Stomach smooth muscle (tissue), 2 donors: ENCODE results near the gene TRIM39.
"Not testable (repeated sequence)": the region's sequence is repeated elsewhere in the genome, so short reads cannot be mapped to it uniquely, and the experiment has no call there.

Source experiments
- H3K27ac ChIP-seq: one replicate; pipeline ENCODE4 v1.7.0; 2013; ENCODE audit warnings: mild to moderate bottlenecking, low read length, inconsistent platforms
- H3K27me3 ChIP-seq, 2 donors: one replicate each; pipeline ENCODE4 v1.7.0; 2013; ENCODE audit warnings: low read length in 2 of 2; ENCODE audit not compliant: insufficient read depth in 2 of 2, control insufficient read depth in 1 of 2
- H3K36me3 ChIP-seq, 2 donors: one replicate each; pipeline ENCODE4 v1.7.0; 2013; ENCODE audit warnings: low read length in 2 of 2; ENCODE audit not compliant: control insufficient read depth in 2 of 2, insufficient read depth in 2 of 2
- H3K4me1 ChIP-seq: one replicate; pipeline ENCODE4 v1.7.0; 2013; ENCODE audit warnings: low read length; ENCODE audit not compliant: control insufficient read depth, insufficient read depth
- H3K4me3 ChIP-seq, 2 donors: one replicate each; pipeline ENCODE4 v1.7.0; 2013; ENCODE audit warnings: low read length in 2 of 2
- H3K9ac ChIP-seq, 2 donors: one replicate each; pipeline ENCODE4 v1.7.0; 2013; ENCODE audit warnings: low read length in 2 of 2, mild to moderate bottlenecking in 1 of 2
- H3K9me3 ChIP-seq, 2 donors: one replicate each; pipeline ENCODE4 v1.7.0; 2013; ENCODE audit warnings: low read length in 2 of 2; ENCODE audit not compliant: control insufficient read depth in 2 of 2
- donor health status: healthy.
- donor health status: Pancreatic carcinoma.

The TRIM39 gene

DNA sequence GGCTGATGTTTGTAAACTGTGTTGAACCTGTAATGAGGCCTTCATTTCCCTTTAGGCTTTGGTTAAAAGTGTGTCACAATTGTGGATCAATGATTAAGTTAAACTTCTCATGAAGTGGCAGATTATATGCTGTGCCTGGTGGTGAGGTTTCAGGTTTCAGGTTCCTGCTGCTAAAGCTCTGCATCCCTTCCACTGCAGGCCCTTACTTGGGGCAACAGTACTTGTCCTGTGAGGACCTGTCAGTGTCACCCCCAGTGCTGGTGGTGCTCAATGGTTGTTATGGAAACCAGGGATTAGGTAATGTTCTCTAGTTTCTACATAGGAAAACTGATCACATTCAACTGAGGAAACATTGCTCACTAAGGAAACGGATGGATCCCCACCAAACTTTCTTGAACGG, 36.7 kb downstream of the TRIM39 start:
- Histone ChIP-seq H3K27me3 (peaks cover 5 to 13% of the 10 kb centered on the region in 2 donors), H3K27ac (no peak overlapping the region), H3K4me1 (no peaks in the 10 kb centered on the region), H3K4me3 (no peak overlapping the region), H3K9me3 (peaks cover 0 to 4% of the 10 kb centered on the region in 2 donors), H3K36me3 (no peaks in the 10 kb centered on the region), H3K9ac (no peak overlapping the region)

DNA sequence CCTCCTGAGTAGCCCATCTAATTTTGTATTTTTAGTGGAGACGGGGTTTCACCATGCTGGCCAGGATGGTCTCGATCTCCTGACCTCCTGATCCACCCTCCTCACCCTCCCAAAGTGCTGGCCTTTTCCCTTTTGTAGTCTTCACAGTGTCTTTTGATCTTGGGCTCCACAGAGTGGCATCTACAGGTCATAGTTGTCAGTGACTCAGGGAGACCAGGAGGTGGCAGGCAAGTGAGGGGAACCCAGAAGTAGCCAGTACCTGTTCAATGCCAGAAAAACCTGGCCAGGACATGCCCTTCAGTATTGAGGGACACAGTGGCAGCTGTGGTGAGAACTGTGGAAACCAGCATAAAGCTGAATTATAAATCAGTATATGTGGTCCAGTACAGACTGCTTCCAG, 37.9 kb downstream of the TRIM39 start:
- Histone ChIP-seq H3K4me1 (no peaks in the 10 kb centered on the region), H3K27ac (no peak overlapping the region), H3K9ac (no peak overlapping the region), H3K4me3 (no peak overlapping the region), H3K9me3 (peaks cover 0 to 4% of the 10 kb centered on the region in 2 donors), H3K27me3 (peaks cover 3 to 8% of the 10 kb centered on the region in 2 donors), H3K36me3 (no peaks in the 10 kb centered on the region)

DNA sequence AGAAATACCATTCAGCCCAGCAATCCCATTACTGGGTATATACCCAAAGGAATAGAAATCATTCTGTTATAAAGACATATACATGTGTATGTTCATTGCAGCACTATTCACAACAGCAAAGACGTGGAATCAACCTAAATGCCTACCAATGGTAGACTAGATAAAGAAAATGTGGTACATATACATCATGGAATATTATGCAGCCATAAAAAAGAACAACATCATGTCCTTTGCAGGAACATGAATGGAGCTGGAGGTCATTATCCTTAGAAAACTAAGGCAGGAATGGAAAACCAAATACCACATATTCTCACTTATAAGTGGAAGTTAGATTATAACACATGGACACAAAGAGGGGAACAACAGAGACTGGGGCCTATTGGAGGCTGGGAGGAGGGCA, 42.6 kb downstream of the TRIM39 start:
- H3K4me1 ChIP-seq, H3K36me3 ChIP-seq, H3K4me3 ChIP-seq, H3K27ac ChIP-seq, H3K9me3 ChIP-seq, H3K27me3 ChIP-seq, H3K9ac ChIP-seq: not testable (repeated sequence)

DNA sequence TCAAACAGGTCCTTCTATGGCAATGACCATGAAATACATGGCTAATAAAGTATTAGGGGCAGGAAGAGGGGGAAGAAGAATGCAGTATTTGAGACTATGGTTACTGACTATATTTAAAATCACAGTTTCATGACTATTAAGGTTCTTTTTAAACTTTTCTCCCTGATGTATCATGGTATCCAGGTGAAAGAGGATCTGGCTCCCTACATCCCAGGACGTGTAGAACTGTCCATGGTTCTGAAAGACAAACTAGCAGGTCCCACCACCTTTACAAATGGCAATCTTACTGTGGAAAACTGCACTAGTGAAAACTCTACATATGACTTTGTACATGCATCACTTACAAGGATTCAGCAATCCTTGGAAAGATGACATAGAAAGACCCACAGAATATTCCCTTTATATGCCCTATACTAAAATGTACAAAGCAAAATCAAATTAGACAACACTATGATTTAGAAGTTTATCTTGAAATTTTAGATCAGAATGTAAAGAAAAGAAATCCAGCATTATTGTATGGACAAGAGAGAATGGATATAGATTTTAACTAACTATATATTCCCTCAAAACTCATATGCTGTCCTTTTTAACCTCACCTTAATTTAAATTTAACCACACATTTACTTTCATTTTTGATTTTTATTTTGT, 51.7 kb downstream of the TRIM39 start:
- Histone ChIP-seq H3K36me3 (no peaks in the 10 kb centered on the region), H3K27ac (no peak overlapping the region), H3K4me1 (no peaks in the 10 kb centered on the region), H3K9me3 (no peaks in the 10 kb centered on the region), H3K4me3 (no peak overlapping the region), H3K27me3 (peaks cover 3 to 6% of the 10 kb centered on the region in 2 donors), H3K9ac (no peak overlapping the region)

DNA sequence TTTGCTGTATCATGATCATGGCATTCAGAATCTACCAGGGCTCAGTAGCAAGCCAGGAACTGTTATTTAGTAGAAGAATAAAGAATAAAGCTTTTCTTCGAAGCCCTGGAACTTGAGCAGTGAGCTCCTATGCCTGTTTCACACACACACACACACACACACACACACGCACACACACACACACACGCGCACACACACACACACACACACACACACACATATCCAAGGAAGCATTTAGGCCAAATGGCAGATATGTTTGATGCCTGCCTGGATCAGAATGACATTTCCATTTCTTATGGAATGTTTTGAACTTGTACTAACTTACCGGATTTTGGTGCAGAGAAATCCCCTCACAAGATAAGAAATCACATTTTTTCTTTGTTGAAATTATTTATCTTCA, 53.7 kb downstream of the TRIM39 start:
- no peaks in the 10 kb centered on the region for H3K36me3 ChIP-seq
- H3K9me3 ChIP-seq: no peaks in the 10 kb centered on the region
- H3K4me1 ChIP-seq: no peaks in the 10 kb centered on the region
- peaks cover 6% of the 10 kb centered on the region in 2 donors for H3K27me3 ChIP-seq
- H3K9ac ChIP-seq: no peak overlapping the region
- H3K27ac ChIP-seq: no peak overlapping the region
- H3K4me3 ChIP-seq: no peak overlapping the region

DNA sequence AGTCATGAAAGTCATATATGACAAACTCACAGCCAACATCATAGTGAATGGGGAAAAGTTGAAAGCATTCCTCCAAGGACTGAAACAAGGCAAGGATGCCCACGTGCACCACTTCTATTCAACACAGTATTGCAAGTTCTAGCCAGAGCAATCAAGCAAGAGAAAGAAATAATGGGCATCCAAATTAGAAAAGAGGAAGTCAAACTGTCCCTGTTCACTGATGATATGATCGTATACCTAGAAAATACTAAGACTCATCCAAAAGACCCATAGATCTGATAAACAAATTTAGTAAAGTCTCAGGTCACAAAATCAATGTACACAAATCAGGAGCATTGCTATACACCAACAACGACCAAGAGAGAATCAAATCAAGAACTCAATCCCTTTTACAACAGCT, 59.4 kb downstream of the TRIM39 start:
- no peak overlapping the region for H3K27ac ChIP-seq
- H3K4me1 ChIP-seq: no peaks in the 10 kb centered on the region
- H3K9ac ChIP-seq: no peak overlapping the region
- peaks cover 5 to 10% of the 10 kb centered on the region in 2 donors for H3K27me3 ChIP-seq
- no peaks in the 10 kb centered on the region for H3K9me3 ChIP-seq
- no peaks in the 10 kb centered on the region for H3K36me3 ChIP-seq
- no peak overlapping the region for H3K4me3 ChIP-seq

DNA sequence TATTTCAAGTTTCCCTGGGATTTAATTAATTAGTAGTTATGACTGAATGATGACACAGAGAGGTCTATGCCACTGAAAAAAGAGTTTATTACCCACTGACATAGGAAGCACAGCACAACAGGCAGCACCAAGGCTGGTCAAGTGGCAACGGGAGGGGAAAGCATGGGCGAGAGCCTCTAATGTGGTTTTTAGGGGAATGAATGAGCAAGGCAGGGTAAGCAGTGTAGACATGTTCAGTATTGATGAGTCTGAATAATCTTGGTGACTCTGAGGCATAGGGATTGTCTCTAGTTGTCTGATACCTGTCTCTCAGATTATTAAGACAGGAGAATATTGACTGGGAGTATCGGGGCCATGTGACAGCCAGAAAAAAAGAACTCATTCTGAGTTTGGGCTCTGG, 64.5 kb downstream of the TRIM39 start:
- H3K27me3 ChIP-seq: peaks cover 13 to 20% of the 10 kb centered on the region in 2 donors
- no peaks in the 10 kb centered on the region for H3K9me3 ChIP-seq
- no peak overlapping the region for H3K9ac ChIP-seq
- H3K4me3 ChIP-seq: no peak overlapping the region
- no peak overlapping the region for H3K27ac ChIP-seq
- H3K4me1 ChIP-seq: no peaks in the 10 kb centered on the region
- H3K36me3 ChIP-seq: no peaks in the 10 kb centered on the region
